Activated CD4-positive, CD25-positive, alpha-beta regulatory T cell treated with anti-CD3 and anti-CD28 coated beads, Interleukin-2, amount 50 U/mL, for 72 hours (primary cell): ENCODE results near the gene NR4A1.

ENCODE experiments used
- DNase-seq: peaks from one replicate; pipeline ENCODE4 v3.0.0; 2021

NR4A1 gene

DNA sequence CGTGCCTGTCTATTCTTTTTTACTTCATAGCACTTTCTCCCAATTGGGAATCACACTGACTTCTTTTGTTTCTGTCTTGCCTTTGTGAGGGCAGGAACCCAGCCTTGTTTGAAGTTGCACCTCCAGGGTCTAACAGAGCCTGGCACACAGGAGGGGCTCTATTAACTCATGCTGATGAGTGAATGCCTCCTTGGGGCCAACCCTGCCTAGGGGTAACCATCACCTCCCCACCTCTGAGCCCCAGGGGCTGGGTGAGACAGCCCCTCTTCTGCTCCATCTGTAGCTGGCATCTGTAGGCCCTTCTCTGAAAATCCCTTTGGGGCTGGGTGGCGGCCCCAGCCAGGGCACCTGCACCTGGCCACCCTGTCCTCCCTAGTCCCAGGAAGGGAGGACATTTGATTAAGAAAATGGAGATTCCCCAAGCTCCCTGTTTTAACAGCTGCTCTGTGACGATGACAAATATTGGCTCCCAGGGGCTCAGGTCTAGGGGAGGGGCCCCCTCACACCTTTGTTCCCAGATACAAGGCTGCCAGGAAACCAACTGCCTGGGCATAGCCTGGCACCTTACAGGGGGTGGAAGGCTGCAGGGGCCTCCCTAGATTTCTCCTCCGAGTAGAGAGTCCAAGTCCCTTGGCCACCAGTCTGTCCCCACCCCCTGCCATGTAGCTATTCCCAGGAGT, 32.7 kb upstream of the NR4A1 start:
- no peak for DNase-seq

DNA sequence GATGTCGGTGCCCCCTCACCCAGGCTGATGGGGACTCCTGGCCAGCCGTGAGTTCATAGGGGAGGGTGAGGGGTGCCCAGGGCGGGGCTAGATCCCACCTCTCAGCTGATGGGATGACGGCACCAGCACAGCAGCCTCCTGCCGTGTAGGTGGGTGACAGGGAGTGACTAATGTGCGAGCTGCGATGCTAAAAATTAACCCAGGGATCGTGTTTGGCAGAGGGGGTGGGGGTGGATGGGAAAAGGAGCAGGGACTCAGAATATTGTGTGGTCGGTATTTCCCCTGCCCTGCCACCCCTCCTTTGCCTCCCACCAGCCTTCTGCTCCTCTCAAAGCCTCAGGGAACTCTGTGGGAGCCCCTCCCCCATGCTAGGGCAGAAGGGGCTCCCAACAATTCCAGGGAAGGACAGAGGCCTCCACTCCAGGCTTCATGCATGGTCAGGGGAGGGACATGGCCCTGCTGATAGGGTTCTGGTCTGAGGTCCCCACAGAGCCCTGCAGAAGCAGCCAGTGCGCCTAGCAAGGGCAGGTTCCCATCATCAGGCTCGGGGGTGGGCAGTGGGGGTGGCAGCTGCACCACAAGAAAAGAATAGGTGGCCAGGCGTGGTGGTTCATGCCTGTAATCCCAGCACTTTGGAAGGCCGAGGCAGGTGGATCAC, 32.0 kb upstream of the NR4A1 start:
- no peak for DNase-seq

DNA sequence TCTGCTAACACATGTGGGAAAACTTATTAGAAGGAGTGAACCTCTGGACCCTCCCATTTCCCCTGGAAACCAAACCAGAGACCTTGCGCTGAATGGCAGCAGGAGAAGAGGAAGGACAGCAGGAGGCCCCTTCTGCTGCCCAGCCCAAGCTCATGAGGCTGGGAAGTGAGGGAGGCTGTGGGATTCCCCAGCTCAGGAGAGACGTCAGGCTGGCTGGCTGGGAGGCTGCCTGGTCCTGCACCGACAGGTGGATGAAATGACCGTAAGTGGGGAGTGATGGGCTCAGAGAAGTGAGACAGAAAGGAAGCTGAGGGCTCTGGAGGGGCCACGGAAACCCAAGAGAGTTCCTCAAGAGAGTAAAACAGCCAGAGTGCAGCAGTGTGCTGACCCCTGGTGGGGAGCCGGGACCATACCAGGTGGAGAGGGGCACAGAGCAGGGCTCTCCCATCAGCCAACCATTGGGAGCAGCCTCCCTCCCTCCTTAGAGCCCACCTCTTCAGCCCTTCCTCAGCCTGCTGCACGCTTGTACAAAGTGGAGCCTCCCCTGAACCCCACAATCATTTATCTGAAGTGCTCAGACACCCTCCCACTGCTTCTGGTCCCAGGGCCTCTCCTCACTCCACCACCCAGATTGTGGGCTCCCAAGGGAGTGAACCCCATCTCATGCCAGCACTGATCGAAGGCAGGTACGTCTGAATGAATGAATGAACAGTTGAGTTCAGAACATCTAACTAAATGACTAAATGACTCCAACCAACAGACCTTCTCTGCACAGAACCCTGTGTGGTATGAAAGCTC, 30.5 kb upstream of the NR4A1 start:
- DNase-seq, result no peak

DNA sequence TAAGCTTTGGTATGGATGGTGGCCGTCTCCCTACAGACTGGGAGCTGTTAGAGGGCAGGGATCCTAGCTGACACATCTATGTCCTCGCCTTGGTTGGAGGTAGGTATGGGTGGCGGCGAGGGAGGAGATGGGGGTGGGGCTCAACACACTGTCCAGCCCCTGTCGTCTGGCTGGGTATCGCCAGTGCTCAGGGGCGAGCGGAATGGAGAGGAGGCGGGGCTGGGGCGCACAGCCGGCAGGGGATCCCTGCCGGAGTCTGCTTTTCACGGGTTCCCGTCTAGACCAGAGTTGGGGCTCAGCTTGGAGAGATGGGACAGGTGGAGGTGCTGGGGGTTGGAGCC, 28.4 kb upstream of the NR4A1 start:
- DNase-seq, result no peak

DNA sequence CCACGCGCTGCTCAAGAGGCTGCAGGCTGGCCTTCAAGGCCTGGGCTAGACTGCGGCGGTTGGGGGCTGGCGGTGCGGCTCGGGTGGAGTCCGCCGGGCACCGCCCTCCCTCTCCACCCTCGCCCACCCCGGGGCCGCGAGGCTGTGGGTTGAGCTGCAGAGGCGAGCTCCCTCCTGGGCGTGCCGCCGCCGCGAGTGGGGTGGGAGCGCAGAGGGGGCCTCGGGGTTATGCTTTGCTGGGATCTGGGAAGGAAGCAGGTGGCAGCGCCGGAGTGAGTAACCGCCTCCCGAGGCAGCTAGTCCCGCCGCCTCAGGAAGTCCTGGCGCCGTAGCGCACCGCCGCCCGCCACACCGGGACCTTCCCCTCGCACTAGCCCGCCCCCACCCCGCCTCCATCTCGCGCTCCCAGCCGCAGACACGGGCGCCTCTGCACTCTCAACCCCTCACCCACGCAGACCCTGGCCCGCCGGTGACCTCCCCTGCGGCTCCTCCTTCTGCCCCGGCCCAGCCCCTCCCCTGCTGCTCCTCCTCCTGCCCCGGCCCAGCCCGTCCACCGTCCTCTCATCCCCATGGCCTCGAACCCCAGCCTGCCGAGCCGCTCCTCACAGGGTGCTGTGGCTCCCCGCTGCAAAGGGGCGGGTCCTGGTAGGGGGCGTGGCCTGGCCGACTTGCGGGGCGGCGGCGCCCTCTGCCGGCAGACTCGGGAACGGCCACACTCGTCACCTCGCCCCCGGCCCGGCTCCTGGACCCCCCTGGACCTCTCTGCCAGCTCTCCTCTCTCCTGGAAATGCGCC, 27.9 kb upstream of the NR4A1 start:
- DNase-seq, result peak; percentile 95

DNA sequence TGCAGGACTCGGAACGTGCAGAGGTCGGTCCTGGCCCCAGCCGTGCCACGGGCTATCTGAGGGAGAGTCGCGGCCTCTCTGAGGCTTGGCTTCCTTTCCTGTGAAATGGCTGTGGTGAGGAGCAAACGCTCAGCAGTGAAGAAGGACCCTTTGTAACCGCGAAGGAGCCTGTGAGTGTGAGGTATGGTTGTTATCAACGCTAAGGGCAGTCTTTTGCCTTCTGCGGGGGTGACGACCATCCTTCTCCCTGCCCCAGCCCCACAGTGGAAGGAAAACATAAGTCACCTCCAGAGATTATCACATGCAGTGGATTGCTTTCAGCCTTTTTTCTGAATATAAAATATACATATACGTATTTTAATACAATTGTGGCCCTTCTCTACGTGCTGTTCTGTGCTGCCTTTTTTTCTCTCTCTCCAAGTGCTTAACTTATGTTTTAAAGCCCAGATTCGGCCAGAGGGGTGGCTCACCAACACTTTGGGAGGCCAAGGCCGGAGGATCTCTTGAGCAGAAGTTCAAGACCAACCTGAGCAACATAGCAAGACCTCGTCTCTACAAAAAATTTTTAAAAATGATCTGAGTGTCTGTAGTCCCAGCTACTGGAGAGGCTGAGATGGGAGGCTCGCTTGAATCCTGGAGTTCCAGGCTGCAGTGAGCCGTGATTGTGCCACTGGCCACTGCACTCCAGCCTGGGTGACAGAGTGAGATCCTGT, 27.1 kb upstream of the NR4A1 start:
- no peak for DNase-seq

DNA sequence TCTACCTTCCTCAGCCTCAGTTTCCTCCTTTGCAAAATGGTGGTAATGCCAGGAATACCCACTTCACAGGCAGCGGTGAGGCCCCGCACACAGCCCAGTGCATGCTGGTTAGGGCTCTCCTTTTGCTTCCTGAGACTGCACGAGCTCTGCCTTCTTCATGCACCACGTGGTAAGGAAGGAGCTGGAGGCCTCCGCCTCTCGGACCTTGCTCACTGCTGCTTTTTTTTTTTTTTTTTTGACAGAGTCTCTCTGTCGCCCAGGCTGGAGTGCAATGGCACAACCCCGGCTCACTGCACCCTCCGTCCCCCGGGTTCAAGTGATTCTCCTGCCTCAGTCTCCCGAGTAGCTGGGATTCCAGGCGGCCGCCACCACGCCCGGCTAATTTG, 26.4 kb upstream of the NR4A1 start:
- DNase-seq, result no peak

DNA sequence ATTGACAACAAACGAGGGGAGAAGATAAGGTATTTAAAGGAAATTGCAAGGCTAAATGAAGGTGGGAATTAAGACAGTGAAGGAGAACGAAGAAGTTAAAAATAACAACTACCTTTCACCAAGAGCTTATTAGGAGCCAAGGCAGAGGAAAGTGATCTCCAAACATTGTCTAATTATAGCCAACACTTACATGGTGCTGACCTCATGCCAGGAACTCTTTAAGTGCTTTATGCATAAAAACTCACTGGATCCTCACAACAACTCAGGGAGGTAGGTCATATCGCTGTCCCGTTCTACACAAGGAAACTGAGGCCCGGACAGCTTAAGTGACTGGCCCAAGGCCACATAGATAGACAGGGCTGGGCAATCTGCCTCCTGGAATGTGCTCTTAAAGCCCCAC, 25.0 kb upstream of the NR4A1 start:
- DNase-seq, result no peak

DNA sequence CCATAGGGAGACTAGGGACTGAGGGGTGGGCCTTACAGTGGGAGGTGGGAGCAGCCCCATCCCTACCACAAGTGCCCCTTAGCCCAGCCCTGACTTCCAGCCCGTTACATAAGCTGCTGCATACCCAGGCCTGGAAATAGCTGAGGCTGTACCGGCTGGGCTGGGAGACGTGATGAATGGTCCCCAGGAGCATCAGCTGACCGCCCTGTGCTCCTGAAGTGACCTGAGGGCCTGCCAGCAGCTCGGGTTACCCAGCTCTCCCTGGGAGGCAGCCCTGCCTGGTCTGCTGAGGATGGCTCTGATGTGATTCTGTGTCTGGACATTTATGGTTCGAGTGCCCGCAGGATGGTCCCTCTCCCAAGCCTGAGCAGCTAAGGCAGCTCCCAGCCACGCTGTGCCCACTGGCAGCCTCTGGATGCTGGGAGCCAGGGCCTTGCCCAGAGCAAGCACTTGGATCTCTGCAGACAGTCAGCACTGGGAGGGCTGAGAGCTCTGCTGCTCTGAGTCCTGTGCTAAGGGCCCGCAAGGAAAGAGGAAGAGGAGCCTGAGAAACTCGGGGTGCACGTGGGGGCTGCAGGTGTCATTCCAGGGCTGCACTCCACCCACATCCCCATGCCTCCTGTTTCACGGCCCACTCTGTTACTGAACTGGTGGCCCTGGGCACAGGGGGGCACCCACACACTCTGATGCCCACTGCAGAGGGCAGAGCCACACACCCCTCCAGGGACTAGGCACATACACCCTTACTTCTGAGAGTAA, 24.0 kb upstream of the NR4A1 start:
- no peak for DNase-seq

DNA sequence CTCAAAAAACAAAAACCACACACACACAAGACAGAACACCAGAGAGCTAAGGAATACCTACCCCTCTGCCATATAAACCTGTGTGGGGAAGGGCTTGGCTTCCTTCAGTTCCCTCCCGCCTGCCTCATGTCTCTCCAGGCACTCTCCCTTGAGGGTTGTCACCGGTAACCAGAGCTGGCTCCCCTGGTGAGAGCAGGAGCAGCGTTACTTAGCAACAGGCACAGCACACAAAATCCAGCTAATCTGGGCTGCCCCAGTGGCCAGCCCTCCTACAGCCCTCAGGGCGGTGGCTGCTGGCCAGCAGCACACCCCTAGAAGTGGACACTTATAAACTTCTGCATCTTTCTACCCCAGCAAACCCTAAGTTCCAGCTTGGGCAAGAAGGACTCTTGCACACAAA, 21.6 kb upstream of the NR4A1 start:
- DNase-seq, result no peak

DNA sequence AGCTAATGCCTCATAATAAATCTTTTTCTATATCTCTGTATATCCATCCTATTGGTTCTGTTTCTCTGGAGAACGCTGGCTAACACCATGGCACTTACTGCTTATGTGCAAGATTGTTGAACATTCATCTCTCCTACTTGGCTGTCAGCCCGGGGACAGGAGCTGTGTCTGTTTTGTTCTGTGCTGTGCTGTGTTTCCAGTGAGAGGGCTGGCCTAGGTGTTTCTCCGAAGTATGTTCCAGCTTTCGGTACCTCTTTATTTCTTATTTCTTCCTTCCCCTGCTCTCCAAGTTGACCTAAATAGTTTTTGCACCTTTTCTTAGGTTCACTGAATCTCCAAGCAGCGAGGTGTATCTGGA, 18.8 kb upstream of the NR4A1 start:
- no peak for DNase-seq

DNA sequence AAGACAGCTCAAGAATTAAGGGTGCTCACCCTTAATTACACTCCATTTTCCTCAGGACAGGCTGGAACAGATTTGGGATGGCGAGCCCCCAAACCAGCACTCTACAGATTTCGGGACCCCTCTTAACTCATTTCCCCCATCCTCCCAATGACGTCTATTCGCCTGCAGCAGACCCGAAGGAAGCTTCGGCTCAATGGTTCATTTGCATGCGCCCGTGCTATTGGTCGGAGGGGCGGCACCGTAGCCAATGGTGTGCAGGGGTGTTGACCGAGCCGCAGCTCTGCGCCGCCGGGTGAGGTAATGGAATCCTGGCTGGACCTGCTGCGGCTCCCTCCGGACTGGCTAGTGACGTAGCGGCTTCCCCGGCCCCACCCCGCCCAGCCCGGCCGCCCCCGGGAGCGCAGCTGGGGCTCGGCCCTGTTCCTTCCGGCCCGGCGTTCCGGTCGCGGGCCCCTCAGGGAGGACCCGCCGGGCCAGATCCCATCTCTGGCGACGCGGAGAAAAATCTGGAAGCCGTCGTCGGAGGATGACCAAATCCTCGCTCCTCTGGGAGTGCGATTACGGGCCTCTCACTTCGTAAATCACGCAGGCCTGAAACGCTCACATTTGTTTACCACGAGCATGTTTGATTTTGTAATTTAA, 18.3 kb upstream of the NR4A1 start:
- peak; percentile 83 for DNase-seq

DNA sequence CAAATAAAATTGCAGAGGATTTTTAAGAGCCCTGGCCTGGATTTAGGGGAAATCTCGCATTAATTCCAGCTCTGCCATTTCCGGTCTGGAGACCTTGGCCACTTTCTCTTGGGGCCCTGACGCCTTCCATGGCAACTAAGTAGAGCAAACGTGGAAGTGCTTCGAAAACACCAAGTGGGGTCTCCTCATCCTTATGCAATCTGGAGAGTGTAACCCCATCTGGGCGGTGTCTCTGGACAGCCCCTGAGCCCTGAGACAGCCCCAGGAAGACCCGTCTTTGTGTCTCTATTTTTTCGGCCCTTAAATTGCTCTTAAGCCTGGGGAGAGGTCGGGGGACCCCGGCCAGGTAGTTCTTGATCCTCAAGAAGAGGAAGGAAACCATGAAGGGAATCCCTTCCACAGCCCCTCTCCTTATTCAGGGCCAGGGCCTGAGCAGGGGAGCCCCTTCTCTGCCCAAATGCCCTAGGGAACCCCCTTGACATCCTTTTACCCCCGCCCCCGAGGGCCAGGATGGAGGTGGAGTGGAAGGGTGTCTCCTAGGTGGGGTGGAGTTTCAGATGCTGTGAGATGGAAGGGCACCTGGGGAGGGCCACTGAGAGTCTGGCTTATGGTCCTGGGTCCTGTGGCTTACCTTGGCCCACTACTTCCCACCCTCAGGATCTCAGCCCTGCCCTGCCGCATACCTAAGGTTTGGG, 17.6 kb upstream of the NR4A1 start:
- no peak for DNase-seq

DNA sequence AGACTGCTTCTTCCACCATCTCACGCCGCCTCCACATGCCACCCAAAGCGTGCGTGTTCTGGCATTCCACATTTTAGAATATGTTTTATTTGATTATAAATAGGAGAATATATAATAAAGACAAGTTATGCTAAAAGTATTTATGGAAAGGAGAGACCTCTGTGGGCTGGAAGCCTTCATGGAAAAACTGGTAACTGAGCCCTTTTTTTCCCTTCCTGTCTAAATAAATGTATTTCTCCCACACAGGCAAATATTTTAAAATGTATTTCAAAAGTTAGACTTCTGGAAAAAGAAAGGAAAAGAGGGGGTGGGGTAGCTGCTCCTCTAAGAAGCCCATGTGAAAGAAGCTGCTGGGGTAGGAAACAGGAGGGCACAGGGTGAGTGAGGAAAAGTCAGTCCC, 16.1 kb upstream of the NR4A1 start:
- no peak for DNase-seq

DNA sequence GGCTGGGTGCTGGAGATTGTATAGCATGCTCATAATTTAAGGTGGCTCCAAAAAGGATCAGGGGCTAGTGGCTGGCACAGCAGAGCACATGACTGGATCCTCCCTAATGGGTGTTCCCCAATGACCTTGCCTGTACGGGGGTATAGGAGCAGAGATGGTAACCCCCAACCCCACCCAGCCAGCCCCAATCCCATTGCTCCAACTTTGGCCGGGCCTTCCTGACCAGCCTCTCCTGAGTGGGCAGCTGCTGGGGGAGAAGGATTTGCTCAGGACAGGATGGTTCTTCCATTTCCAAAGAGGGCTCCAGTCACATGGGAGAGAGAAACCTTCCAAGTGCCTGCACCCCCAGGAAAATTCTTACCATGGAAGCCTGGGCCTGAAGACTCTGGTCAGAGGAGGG, 15.3 kb upstream of the NR4A1 start:
- no peak for DNase-seq

DNA sequence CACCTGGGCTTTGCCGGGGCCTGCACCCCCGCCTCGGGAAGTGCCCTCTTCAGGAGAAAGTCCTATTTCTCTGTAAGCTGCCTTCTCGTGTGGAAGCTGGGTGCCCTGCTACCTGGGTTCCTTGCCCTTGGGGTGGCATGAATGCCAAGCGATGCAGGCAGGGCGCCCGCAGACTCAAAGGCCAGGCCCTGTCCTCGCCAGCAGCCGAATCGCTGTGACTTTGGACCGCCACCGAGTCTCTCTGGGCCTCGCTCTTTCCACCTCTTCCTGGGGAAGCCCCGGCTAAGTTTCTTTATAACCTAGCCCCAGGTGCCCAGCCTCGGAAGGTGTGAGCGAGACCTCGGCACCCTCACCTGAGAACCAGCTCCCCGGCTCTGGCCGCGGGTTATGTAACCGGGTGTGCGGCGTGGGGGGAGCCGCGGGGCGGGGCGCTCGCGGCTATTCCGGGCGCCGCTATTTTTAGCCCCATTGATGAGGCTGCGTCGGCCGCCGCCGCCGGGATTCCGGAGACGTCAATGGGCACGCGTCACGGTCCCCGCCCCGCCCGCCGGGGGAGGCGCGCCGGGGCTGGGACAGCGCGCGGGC, 14.6 kb upstream of the NR4A1 start:
- DNase-seq, result peak; percentile 78

DNA sequence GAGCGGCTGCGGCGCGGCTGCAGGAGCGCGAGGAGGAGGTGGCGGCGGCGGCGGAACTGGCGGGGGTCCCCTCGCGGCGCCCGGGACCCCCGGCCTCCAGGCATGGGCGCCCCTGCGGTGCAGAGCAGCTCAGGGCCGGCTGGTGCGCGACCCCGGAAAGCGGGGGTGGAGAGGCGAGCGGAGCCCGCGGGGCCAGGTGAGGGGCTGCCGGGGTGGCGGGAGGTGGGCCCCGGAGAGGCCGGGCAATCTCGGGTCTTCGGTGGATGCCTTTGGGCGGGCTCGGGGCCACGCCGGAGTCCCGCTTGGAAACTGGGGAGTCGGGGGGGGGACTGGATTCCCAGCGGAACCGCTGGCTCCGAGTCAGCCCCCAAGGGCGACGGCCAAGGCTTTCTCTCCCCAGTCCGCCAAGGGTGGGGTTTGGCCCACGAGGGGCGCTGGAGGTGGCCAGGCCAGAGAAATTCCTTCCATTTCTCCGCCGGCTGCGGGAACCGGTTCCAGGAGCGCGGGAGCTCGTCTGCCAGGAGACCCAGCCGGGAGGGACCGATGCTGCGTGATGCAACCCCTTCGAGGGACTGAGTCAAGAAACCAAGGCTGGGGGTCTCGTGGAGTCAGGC, 13.9 kb upstream of the NR4A1 start:
- DNase-seq, result no peak

DNA sequence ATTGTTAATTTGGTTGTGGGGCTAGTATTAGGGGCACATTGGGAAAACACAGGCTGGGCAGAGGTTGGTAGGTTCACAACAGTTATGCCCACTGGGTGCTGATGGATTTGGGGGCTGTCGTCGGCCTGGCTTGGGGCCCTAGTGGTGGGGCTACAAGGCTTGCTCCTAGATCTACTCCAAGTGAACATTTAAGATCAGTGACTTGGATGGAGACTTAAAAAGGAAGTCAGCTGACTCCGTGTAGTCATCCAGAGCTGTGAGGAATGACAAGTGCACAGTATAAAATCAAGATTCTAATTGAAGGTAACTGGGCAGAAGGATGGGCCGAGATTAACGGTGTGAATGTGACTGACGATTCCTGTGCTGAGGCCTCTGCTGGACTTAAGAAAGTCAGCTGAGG, 12.8 kb upstream of the NR4A1 start:
- DNase-seq, result no peak

DNA sequence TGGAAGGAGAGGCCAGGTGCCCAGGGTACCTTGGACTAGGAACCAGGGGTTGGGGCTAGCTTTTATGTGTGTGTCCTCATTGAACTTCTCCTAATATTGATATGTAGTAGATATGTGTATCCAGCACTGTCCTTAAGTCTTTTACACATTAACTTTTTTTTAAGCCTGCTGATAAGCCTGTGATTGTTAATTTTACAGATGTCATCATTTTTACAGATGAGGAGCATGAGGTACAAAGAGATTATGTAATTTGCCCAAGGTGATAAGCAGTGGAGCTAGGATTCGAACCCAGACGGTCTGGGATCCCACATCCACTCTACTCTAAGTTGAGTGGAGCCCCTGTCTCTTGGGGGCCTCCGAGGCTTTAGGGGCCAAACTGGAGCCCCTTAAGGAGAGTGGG, 10.2 kb upstream of the NR4A1 start:
- DNase-seq, result no peak

DNA sequence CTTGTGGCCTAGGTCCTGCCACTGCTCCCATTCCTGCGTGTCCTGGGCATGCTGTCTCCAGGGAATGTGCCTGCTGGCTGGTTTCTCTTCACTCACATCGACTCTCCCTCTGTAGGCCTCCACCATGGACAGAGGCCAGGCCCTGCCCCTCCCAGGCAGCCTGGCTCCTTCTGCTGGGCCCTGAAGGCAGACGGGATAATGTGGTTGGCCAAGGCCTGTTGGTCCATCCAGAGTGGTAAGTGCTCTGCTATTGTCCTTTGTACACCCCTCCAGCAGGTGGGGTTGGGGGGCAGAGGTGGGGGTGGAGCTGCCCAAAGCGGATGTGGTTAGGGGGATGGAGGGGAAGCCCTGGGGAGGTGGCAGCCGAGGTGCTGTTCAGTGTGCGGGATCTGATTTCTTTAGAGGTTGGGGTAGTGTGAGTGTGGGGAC, 9.5 kb upstream of the NR4A1 start:
- no peak for DNase-seq
